ENCODE results near the gene NUBPL. TPM values are rescaled to one million over a fixed set of nuclear protein-coding genes. Genes with fewer than 3 reads are reported as not detected.
A peak's percentile ranks its signal among the peaks of the same experiment; 100 is the strongest.
"Not testable (repeated sequence)": the region's sequence is repeated elsewhere in the genome, so short reads cannot be mapped to it uniquely, and the experiment has no call there.

The NUBPL gene
- total RNA-seq, 1 experiment from 2014 or later, result 50.2 TPM

DNA sequence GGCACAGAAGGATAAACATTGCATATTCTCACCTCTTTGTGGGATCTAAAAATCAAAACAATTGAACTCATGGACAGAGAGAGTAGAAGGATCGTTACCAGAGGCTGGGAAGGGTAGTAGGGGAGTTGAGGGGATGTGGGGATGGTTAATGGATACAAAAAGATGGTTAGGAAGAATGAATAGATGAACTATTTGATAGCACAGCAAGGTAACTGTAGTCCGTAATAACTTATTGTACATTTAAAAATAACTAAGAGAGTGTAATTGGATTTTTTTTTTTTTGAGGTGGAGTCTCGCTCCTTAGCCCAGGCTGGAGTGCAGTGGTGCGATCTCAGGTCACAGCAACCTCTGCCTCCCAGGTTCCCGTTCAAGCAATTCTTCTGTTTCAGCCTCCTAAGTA is 52.0 kb downstream of the NUBPL start:
- no peak overlapping the region for H2AFZ ChIP-seq (ENCODE audit: low read length)
- no peak overlapping the region for H3K27ac ChIP-seq (ENCODE audit: low read length)
- no peaks in the 10 kb centered on the region for H3K9me2 ChIP-seq (replicated peaks; ENCODE audit: insufficient read depth, low read length)
- no peaks in the 10 kb centered on the region for H3K9me3 ChIP-seq (ENCODE audit: low read length)
- no peak for DNase-seq
- no peak overlapping the region for H3K9ac ChIP-seq (ENCODE audit: low read length)
- no peak overlapping the region for H3K4me3 ChIP-seq (ENCODE audit: low read length)
- H3K4me2 ChIP-seq (ENCODE audit: low read depth, low read length, poor library complexity, severe bottlenecking), result no peak overlapping the region
- H4K20me1 ChIP-seq (ENCODE audit: insufficient read depth, low read depth, low read length), result no peaks in the 10 kb centered on the region
- H3K4me1 ChIP-seq (ENCODE audit: low read length), result no peaks in the 10 kb centered on the region
- H3K27me3 ChIP-seq (ENCODE audit: low read length), result no peaks in the 10 kb centered on the region
- H3K36me3 ChIP-seq (ENCODE audit: insufficient read depth, low read length), result no peaks in the 10 kb centered on the region
- peaks cover under 1% of the 10 kb centered on the region; the same call in 1 of the 2 replicates for H3K79me2 ChIP-seq (ENCODE audit: low read length)

- H4K20me1 ChIP-seq (ENCODE audit: insufficient read depth, low read depth, low read length); H2AFZ ChIP-seq (ENCODE audit: low read length); H3K4me3 ChIP-seq (ENCODE audit: low read length); H3K9ac ChIP-seq (ENCODE audit: low read length); H3K4me2 ChIP-seq (ENCODE audit: low read depth, low read length, poor library complexity, severe bottlenecking); H3K27me3 ChIP-seq (ENCODE audit: low read length); H3K9me2 ChIP-seq (replicated peaks; ENCODE audit: insufficient read depth, low read length); H3K27ac ChIP-seq (ENCODE audit: low read length); DNase-seq; H3K4me1 ChIP-seq (ENCODE audit: low read length): not testable (repeated sequence)
- Histone ChIP-seq H3K36me3 (ENCODE audit: insufficient read depth, low read length) (peaks cover 15% of the 10 kb centered on the region), H3K9me3 (ENCODE audit: low read length) (peaks cover 18% of the 10 kb centered on the region), H3K79me2 (ENCODE audit: low read length) (peaks cover 15% of the 10 kb centered on the region; the same call in 1 of the 2 replicates)
Measured at GRCh38 chr14:31618884-31619283, 57.7 kb downstream of the NUBPL start.

GRCh38 chr14:31619440-31619839 is 58.2 kb downstream of the NUBPL start:
- no peaks in the 10 kb centered on the region for H4K20me1 ChIP-seq (ENCODE audit: insufficient read depth, low read depth, low read length)
- H3K4me3 ChIP-seq (ENCODE audit: low read length), result no peak overlapping the region
- H3K4me2 ChIP-seq (ENCODE audit: low read depth, low read length, poor library complexity, severe bottlenecking), result no peak overlapping the region
- H3K79me2 ChIP-seq (ENCODE audit: low read length), result peaks cover 18% of the 10 kb centered on the region; the same call in 1 of the 2 replicates
- H3K9ac ChIP-seq (ENCODE audit: low read length), result no peak overlapping the region
- no peak overlapping the region for H2AFZ ChIP-seq (ENCODE audit: low read length)
- H3K27ac ChIP-seq (ENCODE audit: low read length), result no peak overlapping the region
- H3K9me3 ChIP-seq (ENCODE audit: low read length), result peaks cover 18% of the 10 kb centered on the region
- DNase-seq, result no peak
- H3K9me2 ChIP-seq (replicated peaks; ENCODE audit: insufficient read depth, low read length), result no peaks in the 10 kb centered on the region
- H3K4me1 ChIP-seq (ENCODE audit: low read length), result no peaks in the 10 kb centered on the region
- peaks cover 15% of the 10 kb centered on the region for H3K36me3 ChIP-seq (ENCODE audit: insufficient read depth, low read length)
- no peaks in the 10 kb centered on the region for H3K27me3 ChIP-seq (ENCODE audit: low read length)

DNA sequence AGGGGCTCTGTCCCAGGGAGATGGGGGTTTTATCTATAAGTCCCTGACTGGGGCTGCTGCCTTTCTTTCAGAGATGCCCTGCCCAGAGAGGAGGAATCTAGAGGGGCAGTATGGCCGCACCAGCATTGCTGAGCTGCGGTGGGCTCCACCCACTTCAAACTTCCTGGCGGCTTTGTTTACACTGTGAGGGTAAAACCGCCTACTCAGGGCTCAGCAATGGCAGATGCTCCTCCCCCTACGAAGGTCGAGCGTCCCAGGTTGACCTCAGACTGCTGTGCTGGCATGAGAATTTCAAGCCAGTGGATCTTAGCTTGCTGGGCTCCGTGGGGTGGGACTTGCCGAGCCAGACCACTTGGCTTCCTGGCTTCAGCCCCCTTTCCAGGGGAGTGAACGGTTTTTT is 59.7 kb downstream of the NUBPL start:
- not testable (repeated sequence) for H3K4me2 ChIP-seq (ENCODE audit: low read depth, low read length, poor library complexity, severe bottlenecking); H3K27me3 ChIP-seq (ENCODE audit: low read length); H3K9ac ChIP-seq (ENCODE audit: low read length); H3K27ac ChIP-seq (ENCODE audit: low read length); H3K9me2 ChIP-seq (replicated peaks; ENCODE audit: insufficient read depth, low read length); H3K4me3 ChIP-seq (ENCODE audit: low read length); H4K20me1 ChIP-seq (ENCODE audit: insufficient read depth, low read depth, low read length); H3K4me1 ChIP-seq (ENCODE audit: low read length); H2AFZ ChIP-seq (ENCODE audit: low read length); DNase-seq
- peaks cover 18% of the 10 kb centered on the region; the same call in 1 of the 2 replicates for H3K79me2 ChIP-seq (ENCODE audit: low read length)
- peaks cover 18% of the 10 kb centered on the region for H3K9me3 ChIP-seq (ENCODE audit: low read length)
- H3K36me3 ChIP-seq (ENCODE audit: insufficient read depth, low read length), result peaks cover 15% of the 10 kb centered on the region

- no peak overlapping the region for H3K9ac ChIP-seq (ENCODE audit: low read length)
- no peaks in the 10 kb centered on the region for H3K9me2 ChIP-seq (replicated peaks; ENCODE audit: insufficient read depth, low read length)
- H4K20me1 ChIP-seq (ENCODE audit: insufficient read depth, low read depth, low read length), result no peaks in the 10 kb centered on the region
- no peak overlapping the region for H2AFZ ChIP-seq (ENCODE audit: low read length)
- peaks cover 15% of the 10 kb centered on the region for H3K36me3 ChIP-seq (ENCODE audit: insufficient read depth, low read length)
- no peak for DNase-seq
- no peaks in the 10 kb centered on the region for H3K27me3 ChIP-seq (ENCODE audit: low read length)
- H3K4me2 ChIP-seq (ENCODE audit: low read depth, low read length, poor library complexity, severe bottlenecking), result no peak overlapping the region
- no peak overlapping the region for H3K4me3 ChIP-seq (ENCODE audit: low read length)
- peaks cover 22% of the 10 kb centered on the region for H3K79me2 ChIP-seq (ENCODE audit: low read length)
- no peak overlapping the region for H3K27ac ChIP-seq (ENCODE audit: low read length)
- H3K9me3 ChIP-seq (ENCODE audit: low read length), result peaks cover 18% of the 10 kb centered on the region
- H3K4me1 ChIP-seq (ENCODE audit: low read length), result peaks cover 4% of the 10 kb centered on the region; the same call in 1 of the 2 replicates
Measured at GRCh38 chr14:31622060-31622459, 60.9 kb downstream of the NUBPL start.

DNA sequence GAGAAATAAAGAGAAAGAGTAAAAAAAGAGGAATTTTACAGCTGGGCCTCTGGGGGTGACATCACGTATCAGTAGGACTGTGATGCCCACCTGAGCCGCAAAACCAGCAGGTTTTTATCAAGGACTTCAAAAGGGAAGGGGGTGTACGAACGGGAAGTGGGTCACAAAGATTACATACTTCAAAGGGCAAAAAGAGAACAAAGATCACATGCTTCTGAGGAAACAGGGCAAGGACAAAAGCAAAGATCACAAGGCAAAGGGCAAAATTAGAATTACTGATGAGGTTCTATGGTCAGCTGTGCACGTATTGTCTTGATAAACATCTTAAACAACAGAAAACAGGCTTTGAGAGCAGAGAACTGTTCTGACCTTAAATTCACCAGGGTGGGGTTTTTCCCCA is 91.7 kb downstream of the NUBPL start:
- not testable (repeated sequence) for H3K4me3 ChIP-seq (ENCODE audit: low read length); DNase-seq; H3K9me2 ChIP-seq (replicated peaks; ENCODE audit: insufficient read depth, low read length); H3K9ac ChIP-seq (ENCODE audit: low read length); H3K4me2 ChIP-seq (ENCODE audit: low read depth, low read length, poor library complexity, severe bottlenecking); H2AFZ ChIP-seq (ENCODE audit: low read length); H3K27me3 ChIP-seq (ENCODE audit: low read length); H3K79me2 ChIP-seq (ENCODE audit: low read length); H4K20me1 ChIP-seq (ENCODE audit: insufficient read depth, low read depth, low read length); H3K9me3 ChIP-seq (ENCODE audit: low read length); H3K27ac ChIP-seq (ENCODE audit: low read length); H3K36me3 ChIP-seq (ENCODE audit: insufficient read depth, low read length); H3K4me1 ChIP-seq (ENCODE audit: low read length)

- Histone ChIP-seq H3K27ac (ENCODE audit: low read length) (no peak overlapping the region), H3K9me3 (ENCODE audit: low read length) (no peaks in the 10 kb centered on the region; the same call in 1 of the 2 replicates), H3K9me2 (replicated peaks; ENCODE audit: insufficient read depth, low read length) (no peaks in the 10 kb centered on the region)
Measured at GRCh38 chr14:31657917-31658316, 96.7 kb downstream of the NUBPL start.

DNA sequence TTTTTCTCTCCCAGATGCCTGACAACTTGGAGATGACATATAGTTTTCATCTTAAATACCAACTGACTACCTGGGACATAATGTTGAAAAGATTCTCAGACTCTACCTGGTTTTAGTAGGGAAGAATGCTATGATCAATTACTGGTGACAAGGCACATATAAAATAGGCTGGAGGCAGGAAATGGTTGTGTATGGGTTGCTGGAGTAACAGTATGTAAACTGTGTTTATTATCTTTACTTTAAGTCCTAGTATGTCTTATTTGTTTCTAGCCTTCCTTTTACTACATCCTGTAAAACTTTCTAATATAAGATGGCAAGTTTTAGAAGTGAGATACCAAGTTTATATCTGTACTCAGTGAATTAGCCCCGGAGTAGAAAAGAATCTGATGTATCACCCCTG is 98.1 kb downstream of the NUBPL start:
- Histone ChIP-seq H3K79me2 (ENCODE audit: low read length) (no peaks in the 10 kb centered on the region), H3K4me1 (ENCODE audit: low read length) (peaks cover 13% of the 10 kb centered on the region), H3K9ac (ENCODE audit: low read length) (no peak overlapping the region), H3K9me2 (replicated peaks; ENCODE audit: insufficient read depth, low read length) (no peaks in the 10 kb centered on the region), H3K27me3 (ENCODE audit: low read length) (no peaks in the 10 kb centered on the region), H3K4me3 (ENCODE audit: low read length) (no peak overlapping the region), H4K20me1 (ENCODE audit: insufficient read depth, low read depth, low read length) (no peaks in the 10 kb centered on the region), H3K36me3 (ENCODE audit: insufficient read depth, low read length) (no peaks in the 10 kb centered on the region), H3K9me3 (ENCODE audit: low read length) (no peaks in the 10 kb centered on the region), H3K27ac (ENCODE audit: low read length) (no peak overlapping the region), H3K4me2 (ENCODE audit: low read depth, low read length, poor library complexity, severe bottlenecking) (no peak overlapping the region), H2AFZ (ENCODE audit: low read length) (no peak overlapping the region)
- no peak for DNase-seq

More at GRCh38 chr14:31657917-31658316, 96.7 kb downstream of the NUBPL start:
- no peak overlapping the region for H2AFZ ChIP-seq (ENCODE audit: low read length)
- H3K9ac ChIP-seq (ENCODE audit: low read length), result no peak overlapping the region
- no peak overlapping the region for H3K4me2 ChIP-seq (ENCODE audit: low read depth, low read length, poor library complexity, severe bottlenecking)
- no peak overlapping the region for H3K4me3 ChIP-seq (ENCODE audit: low read length)
- DNase-seq, result no peak
- H3K4me1 ChIP-seq (ENCODE audit: low read length), result peaks cover 13% of the 10 kb centered on the region
- no peaks in the 10 kb centered on the region for H4K20me1 ChIP-seq (ENCODE audit: insufficient read depth, low read depth, low read length)
- H3K79me2 ChIP-seq (ENCODE audit: low read length), result no peaks in the 10 kb centered on the region
- no peaks in the 10 kb centered on the region for H3K36me3 ChIP-seq (ENCODE audit: insufficient read depth, low read length)
- H3K27me3 ChIP-seq (ENCODE audit: low read length), result no peaks in the 10 kb centered on the region

DNA sequence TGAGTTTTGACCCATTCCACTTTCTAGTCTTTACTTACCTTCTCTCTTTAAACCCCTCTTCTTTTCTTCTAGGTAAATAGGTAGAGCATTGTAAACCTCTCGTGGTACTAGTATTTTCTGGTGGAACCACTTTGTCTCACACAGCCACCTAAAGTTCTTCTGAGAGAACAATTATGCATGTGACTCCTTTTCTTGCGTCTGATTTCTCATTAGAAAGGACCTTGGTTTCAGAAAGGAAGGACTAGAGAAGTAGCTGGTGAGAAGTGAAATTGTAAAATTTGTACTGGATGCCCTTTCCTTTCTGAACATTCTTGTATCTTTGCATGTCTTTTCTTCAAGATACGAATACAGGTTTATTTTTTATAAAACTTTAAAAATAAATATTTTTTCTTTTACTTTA is 99.0 kb downstream of the NUBPL start:
- no peak overlapping the region for H3K4me2 ChIP-seq (ENCODE audit: low read depth, low read length, poor library complexity, severe bottlenecking)
- H3K79me2 ChIP-seq (ENCODE audit: low read length), result no peaks in the 10 kb centered on the region
- H4K20me1 ChIP-seq (ENCODE audit: insufficient read depth, low read depth, low read length), result no peaks in the 10 kb centered on the region
- H3K9ac ChIP-seq (ENCODE audit: low read length), result no peak overlapping the region
- no peaks in the 10 kb centered on the region for H3K27me3 ChIP-seq (ENCODE audit: low read length)
- H2AFZ ChIP-seq (ENCODE audit: low read length), result no peak overlapping the region
- H3K4me3 ChIP-seq (ENCODE audit: low read length), result no peak overlapping the region
- H3K27ac ChIP-seq (ENCODE audit: low read length), result no peak overlapping the region
- H3K4me1 ChIP-seq (ENCODE audit: low read length), result peaks cover 13% of the 10 kb centered on the region
- peak; percentile 44 for DNase-seq
- H3K9me2 ChIP-seq (replicated peaks; ENCODE audit: insufficient read depth, low read length), result no peaks in the 10 kb centered on the region
- no peaks in the 10 kb centered on the region for H3K36me3 ChIP-seq (ENCODE audit: insufficient read depth, low read length)
- H3K9me3 ChIP-seq (ENCODE audit: low read length), result no peaks in the 10 kb centered on the region
